SKM-1 treated with dmso at 0.1 percent for 144 hours (cell line): Measurements from ENCODE around the gene PRLHR.

Source experiments
- DNase-seq: peaks from one replicate; lab custom pipeline; 2025; ENCODE audit not compliant: unreplicated experiment; lab: John Stamatoyannopoulos, UW

The PRLHR gene

DNA sequence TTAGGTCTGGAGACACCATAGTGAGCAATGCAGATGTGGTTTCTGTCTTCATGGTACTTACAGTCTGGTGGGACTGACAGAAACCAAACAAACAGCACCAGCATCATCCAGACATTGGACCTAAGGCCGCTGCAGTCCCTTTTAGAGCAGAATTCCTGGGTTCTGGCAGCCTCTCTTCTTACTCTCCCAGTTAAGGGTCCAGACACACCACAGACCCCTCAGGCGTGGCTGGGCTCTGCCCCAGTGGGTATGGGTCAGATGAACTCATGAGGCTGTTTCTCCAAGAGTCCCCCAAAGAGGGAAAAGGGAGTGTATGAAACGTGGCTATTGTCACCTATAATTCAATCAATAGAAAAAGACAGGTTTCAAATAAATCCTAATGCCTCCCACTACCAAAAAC lies 31.3 kb downstream of the PRLHR start:
- no peak for DNase-seq

DNA sequence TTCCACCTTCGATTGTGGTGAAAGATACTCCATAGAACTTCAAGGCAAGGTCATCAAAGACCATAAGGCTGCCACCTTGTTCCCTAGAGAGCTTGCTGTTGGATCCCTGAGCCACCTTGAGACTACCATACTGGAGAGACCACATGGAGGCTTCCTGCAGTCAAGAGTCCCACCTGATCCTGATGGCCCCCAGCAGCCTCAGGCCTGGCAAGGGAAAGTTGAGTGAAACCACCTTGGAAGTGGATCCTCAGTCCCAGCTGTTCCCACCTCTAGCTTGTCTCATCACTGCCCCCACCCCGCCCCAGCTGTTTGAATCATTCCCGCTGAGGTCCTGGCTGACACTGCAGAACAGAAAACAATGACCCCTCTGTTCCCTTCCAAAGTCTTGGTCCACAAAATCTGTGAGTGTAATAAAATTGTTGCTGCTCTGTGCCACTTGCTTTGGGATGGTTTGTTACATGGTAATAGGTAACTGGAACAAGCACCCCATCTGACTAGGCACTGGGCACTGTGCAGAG lies 32.0 kb downstream of the PRLHR start:
- DNase-seq = no peak

DNA sequence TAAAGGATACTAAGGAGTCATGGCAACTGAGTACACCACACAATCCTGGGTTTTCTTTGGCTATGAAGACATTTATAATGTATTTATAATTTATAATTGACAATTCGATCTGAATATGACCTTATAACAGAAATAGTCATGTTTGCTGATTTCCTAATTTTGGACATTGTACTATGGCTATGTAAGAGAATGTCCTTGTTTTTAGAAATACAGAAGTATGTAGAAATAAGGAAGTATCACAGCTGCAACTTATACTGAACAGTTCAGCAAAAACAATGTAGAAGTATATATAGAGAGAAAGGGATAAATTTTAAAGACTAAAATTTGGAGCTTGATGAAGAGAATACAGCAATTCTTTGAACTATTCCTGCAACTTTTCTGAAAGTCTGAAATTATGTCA lies 32.6 kb downstream of the PRLHR start:
- peak; percentile 59 for DNase-seq

DNA sequence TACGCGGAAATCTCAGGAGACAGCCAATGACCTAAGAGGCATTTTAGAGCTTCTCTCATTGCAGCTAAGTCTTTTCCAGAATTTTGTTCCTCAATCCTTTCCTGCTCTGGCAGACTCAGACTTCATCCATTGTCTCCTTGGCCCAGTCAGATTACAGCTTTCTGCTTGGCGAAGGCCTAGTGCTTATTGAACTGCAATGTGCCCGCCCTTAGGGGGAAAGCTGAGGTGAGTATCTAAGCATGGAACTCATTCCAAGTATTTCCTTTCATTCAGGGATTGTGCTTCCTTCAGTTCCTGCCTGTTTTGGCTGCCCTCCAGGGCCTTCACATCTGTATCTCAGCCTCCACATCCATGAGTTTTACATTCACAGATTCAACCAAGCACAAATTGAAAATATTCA lies 37.5 kb downstream of the PRLHR start:
- no peak for DNase-seq

DNA sequence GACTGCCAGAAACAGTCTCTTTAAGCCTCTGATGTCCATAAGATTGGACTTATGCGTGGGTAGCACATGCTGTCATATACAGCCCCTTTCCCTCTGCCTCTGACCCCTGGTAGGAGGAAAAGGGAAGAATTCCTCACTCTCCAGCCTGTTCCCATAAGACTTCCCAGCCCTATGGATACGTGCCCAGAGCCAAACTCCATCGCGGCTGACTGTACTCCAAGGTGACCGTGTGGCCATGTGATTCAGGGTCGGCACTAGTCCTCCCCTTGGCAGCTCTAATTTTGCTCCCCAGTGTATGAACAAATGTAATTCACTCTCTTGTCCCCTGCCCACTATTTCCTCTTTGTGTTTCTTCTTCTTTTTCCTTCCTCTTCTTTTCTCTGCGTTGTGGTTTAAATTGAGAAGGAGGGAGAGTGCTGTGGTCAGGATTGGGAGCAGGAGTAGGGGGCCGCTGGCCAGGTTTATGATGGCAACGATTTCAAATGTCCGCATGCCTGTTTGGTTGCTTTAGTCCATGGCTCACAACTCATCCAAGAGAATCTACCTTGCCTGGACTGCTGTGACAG lies 43.8 kb downstream of the PRLHR start:
- peak; percentile 76 for DNase-seq

DNA sequence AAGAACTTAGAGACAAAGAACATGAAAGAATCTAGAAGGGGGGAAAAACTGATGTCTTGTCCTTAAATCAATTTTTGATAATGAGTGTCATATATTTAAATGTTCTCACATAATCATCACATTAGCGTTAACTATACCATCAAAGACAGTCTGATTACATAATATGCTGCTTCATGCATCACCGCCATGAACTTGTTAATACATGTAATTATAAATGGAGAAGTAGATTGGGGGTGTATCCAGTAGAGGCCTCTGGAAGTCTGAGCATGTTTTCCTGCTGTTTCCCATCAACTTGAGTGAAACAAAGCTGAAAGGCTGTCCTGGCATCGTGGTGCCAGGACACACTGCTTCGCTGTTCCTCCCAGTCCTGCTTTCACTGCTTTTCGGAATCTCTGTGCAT lies 48.2 kb downstream of the PRLHR start:
- no peak for DNase-seq

DNA sequence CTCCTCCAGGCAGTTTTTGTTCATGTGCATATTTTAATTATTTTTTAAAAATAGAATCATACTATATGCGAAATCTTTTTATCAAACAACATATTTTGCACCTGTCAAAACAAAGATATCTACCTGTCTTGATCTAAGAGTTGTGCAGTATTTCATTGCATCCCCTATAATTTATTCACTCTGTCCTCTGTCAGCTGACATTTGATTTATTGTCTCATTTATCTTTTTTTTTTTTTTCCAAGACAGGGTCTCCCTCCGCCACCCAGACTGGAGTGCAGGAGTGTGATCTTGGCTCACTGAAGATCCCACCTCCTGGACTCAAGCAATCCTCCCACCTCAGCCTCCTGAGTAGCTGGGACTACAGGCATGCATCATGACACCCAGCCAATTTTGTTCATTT lies 49.0 kb downstream of the PRLHR start:
- DNase-seq = no peak

DNA sequence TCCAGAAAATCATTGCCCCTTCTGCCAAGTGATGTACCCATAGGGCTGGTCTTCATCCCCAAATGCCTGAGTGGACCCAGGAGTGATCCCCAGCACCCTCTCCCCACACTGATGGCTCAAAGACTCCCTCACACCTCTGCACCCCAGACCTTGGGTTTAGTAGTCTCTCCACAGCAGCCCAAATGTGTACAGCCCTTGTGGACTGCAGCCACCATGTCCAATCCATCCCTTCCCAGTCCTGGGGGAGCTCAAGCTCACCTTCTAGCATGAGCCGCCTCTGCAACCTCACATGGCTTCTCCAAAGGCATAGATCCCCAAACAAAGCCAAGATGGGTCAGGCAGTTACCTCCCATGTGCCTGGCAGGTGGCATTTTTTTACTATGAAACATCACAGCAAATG lies 50.1 kb downstream of the PRLHR start:
- DNase-seq = no peak

DNA sequence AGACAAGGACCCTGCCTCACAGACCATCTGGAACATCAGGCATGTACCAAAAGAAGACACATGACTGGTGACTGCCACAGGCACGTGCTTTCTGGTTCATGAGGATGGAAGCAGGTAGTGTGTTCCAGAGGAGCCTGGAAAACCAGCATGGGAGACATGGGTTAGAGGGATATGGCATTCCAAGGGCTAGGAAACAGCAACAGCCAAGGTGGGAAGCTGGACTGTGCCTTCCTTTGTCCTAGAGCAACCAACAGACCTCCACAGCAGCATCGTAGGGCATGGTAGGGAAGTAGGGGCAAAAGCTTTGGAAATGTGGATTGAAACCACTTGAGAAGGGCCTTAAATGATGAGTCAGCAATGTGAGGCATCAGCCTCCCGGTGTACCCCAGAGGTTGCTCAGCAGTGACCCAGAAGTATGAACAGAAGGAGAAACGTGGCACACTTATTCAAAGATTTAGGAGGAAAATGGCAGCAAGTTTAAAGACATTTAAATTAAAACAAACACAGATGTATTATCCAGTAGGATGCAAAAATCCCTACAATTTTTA lies 51.0 kb downstream of the PRLHR start:
- DNase-seq = no peak

DNA sequence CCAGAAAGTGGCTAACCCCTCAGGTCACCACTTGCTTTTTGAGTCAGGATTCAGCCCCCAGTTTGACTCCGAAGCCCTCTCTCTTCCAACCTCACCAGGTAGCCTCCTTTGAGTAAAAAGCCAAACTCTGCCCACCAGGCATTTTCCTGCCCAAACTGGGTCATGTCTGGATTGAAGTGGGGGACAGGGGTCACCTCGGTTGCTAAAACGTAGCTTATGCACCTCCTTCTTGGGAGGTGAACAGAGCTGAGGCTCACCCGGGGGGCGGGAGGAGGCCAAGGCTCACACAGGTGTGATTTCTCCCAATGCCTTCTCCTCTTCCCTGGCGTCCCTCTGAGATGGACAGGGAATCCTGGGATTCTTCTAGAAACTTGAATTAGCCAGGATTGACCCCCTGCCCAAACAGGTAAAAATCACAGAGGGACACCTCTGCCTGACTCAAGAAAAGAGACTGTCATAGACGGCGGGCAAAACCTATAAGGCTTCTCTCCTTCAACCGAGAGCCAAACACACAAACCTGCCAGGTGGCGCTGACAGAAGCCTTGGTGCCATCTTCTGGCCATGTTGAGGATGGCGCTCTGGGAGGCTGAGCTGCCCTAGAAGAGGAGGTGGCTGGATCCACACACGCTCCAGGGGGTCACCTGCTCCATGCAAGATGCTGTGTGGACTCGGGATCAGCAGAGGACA lies 51.6 kb downstream of the PRLHR start:
- peak; percentile 32 for DNase-seq

DNA sequence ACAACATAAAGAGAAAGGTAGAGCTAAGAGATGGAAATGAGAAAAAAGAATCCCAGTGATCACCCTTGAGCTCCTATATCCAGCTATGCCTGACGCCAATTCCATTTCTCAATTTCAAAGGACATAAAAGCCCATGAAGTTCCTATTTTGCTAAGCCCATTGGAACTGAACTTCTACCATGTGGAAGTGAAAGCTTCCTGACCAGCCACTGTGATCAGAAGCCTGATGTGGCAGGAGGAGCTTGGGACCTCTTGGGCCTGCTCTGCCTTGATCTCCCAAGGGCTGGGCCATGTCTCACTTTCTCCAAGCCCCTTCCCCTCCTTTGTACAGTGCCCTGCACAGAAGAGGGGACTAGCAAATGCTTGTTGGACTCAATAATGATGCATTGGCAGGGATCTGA lies 52.7 kb downstream of the PRLHR start:
- DNase-seq = no peak

DNA sequence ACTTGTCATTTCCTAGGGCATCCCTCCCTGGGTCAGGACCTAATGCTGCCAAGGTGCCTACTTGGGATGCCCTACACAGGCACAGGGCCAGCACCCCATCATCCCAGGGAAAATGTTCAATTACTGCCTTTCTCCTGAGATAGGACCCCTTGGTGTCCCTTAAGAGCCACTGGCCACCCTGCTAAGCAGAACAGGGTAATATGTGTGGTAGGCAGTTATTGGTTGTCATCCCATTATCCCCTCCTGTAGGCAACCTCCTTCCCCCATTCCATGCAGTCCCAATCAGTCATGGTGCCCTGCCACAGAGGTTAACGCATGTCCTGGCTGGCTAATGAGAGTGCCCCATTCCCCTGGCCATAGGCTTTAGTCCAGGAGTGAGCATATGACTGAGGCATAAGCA lies 53.2 kb downstream of the PRLHR start:
- DNase-seq = no peak

DNA sequence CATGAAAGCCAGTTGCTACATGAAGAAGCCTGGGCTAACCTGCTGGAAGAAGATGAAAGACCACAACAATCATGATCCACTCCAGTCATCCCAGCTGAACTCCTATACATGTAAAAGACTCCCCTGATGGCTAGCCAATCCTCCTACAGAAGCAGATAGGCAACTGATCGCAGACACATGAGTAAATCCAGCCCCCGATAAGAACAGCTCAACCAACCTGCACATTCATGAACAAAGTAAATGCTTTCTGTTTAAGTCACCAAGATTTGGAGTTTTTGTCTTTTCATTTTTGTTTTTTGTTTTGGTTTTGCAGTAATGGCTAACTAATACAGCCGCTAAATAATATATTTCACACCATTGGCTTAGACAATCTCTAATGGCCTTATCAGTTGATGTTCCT lies 53.7 kb downstream of the PRLHR start:
- no peak for DNase-seq
